HepG2 (cell line): ENCODE data around the gene UNKL. TPM values are rescaled to one million over a fixed set of nuclear protein-coding genes. Genes with fewer than 3 reads are reported as not detected.

Experiments
- ARNTL ChIP-seq: sonication (generic); formaldehyde crosslinking; IDR thresholded peaks from 2 replicates; pipeline ENCODE4 v1.4.0; 2020; ENCODE audit warnings: mild to moderate bottlenecking, missing genetic modification reagents
- CENPX ChIP-seq: sonication (generic); formaldehyde crosslinking; IDR thresholded peaks from 2 replicates; pipeline ENCODE4 v1.9.0; 2021; ENCODE audit warnings: mild to moderate bottlenecking, missing genetic modification reagents, moderate library complexity
- FOXO1 ChIP-seq: sonication (generic); formaldehyde crosslinking; IDR thresholded peaks from 2 replicates; pipeline ENCODE4 v1.4.0; 2020; ENCODE audit warnings: missing genetic modification reagents
- IKZF1 ChIP-seq: fragments of 450-650 bp; IDR thresholded peaks from 2 replicates; pipeline ENCODE4 v1.7.1; 2016
- KLF16 ChIP-seq, 2 experiments: sonication (generic) in 1 of 2; formaldehyde crosslinking in 1 of 2; IDR thresholded peaks; 2 replicates each; pipeline versions ENCODE4 v1.6.1 to v1.8.0; 2016 to 2023; ENCODE audit warnings: missing genetic modification reagents in 2 of 2, missing compliant biosample characterization in 1 of 2
- MAFK ChIP-seq, 2 experiments: IDR thresholded peaks in 1 of 2; conservative IDR thresholded peaks in 1 of 2; 2 replicates each; pipeline ENCODE4 v1.6.1; 2011; ENCODE audit warnings: improper control_type of control experiment in 2 of 2, low read length in 2 of 2
- NFKB2 ChIP-seq: sonication (generic); formaldehyde crosslinking; IDR thresholded peaks from 2 replicates; pipeline ENCODE4 v1.4.0; 2020; ENCODE audit warnings: missing genetic modification reagents, borderline replicate concordance
- PRDM4 ChIP-seq: sonication (generic); formaldehyde crosslinking; IDR thresholded peaks from 2 replicates; pipeline ENCODE4 v1.9.0; 2021; ENCODE audit warnings: missing genetic modification reagents, borderline replicate concordance
- RBAK ChIP-seq: sonication (generic); formaldehyde crosslinking; IDR thresholded peaks from 2 replicates; pipeline ENCODE4 v1.5.1; 2020; ENCODE audit warnings: mild to moderate bottlenecking, missing genetic modification reagents
- RFXANK ChIP-seq: IDR thresholded peaks from 2 replicates; pipeline ENCODE4 v1.6.1; 2016
- SAFB2 ChIP-seq: sonication (generic); formaldehyde crosslinking; IDR thresholded peaks from 2 replicates; pipeline ENCODE4 v1.5.1; 2020; ENCODE audit warnings: missing genetic modification reagents, low read depth, mild to moderate bottlenecking, borderline replicate concordance
- SAP130 ChIP-seq: IDR thresholded peaks from 2 replicates; pipeline ENCODE4 v1.6.1; 2016; ENCODE audit warnings: low read depth
- SP1 ChIP-seq, 2 experiments: fragments of 450-650 bp in 1 of 2; sonication (generic) in 1 of 2; formaldehyde crosslinking in 1 of 2; IDR thresholded peaks; 2 replicates each; pipeline versions ENCODE4 v1.4.0 to v1.6.1; 2016 to 2020; ENCODE audit warnings: missing genetic modification reagents in 1 of 2
- TBX2 ChIP-seq: sonication (generic); formaldehyde crosslinking; IDR thresholded peaks from 2 replicates; pipeline ENCODE4 v1.5.0; 2020; ENCODE audit warnings: missing genetic modification reagents, mild to moderate bottlenecking, borderline replicate concordance
- TEAD3 ChIP-seq: optimal IDR thresholded peaks from 2 replicates; pipeline ENCODE3; 2016; ENCODE audit warnings: borderline replicate concordance
- ZBTB37 ChIP-seq: sonication (generic); formaldehyde crosslinking; IDR thresholded peaks from 2 replicates; pipeline ENCODE4 v1.4.0; 2020; ENCODE audit warnings: mild to moderate bottlenecking, missing genetic modification reagents
- ZBTB39 ChIP-seq: sonication (generic); formaldehyde crosslinking; IDR thresholded peaks from 2 replicates; pipeline ENCODE4 v1.5.0; 2020; ENCODE audit warnings: missing genetic modification reagents
- ZNF335 ChIP-seq: sonication (generic); formaldehyde crosslinking; IDR thresholded peaks from 2 replicates; pipeline ENCODE4 v1.4.0; 2020; ENCODE audit warnings: missing genetic modification reagents
- ZNF512B ChIP-seq: sonication (generic); formaldehyde crosslinking; IDR thresholded peaks from 2 replicates; pipeline ENCODE4 v1.5.1; 2020; ENCODE audit warnings: missing genetic modification reagents, mild to moderate bottlenecking, borderline replicate concordance
- ZNF580 ChIP-seq: IDR thresholded peaks from 2 replicates; pipeline ENCODE4 v1.6.1; 2016; ENCODE audit warnings: low read depth, borderline replicate concordance
- ZNF850 ChIP-seq: sonication (generic); formaldehyde crosslinking; conservative IDR thresholded peaks from 2 replicates; pipeline ENCODE4 v1.9.0; 2021; ENCODE audit warnings: mild to moderate bottlenecking, missing genetic modification reagents
- polyA plus RNA-seq, 8 experiments: library from polyadenylated mRNA; depleted of rRNA in 3 of 8; stranded (reverse) in 7 of 8; unstranded in 1 of 8; fragments of >200 nt; fragmentation: Illumina TruSeq in 4 of 8; extraction: Trizol in 4 of 8; gene quantifications; 2 replicates each; pipeline versions ENCODE4 v1.2.1 to v1.2.3, GENCODE V29; 2011 to 2016; ENCODE audit warnings: low read depth in 4 of 8, missing spikeins in 1 of 8, mixed read lengths in 1 of 8; ENCODE audit not compliant: insufficient read depth in 1 of 8
- total RNA-seq, 5 experiments: library from RNA; depleted of rRNA; stranded (reverse); fragments of >200 nt; fragmentation: Illumina TruSeq; extraction: Trizol; gene quantifications; 2 replicates each; pipeline ENCODE4 v1.2.3, GENCODE V29; 2016; ENCODE audit warnings: low read depth in 1 of 5

The UNKL gene
- total and polyA plus RNA-seq, 2 of the 13 experiments (the other 11 are each of a cell fraction or from before 2014, with no cell fraction given), result 10.4 to 17.6 TPM

- TF ChIP-seq TBX2 (CRISPR knock-in tag) (no peak), SAFB2 (no peak), MAFK (conservative IDR thresholded peaks at IDR 0.05 in 1 of 2, IDR thresholded peaks at IDR 0.05 in 1 of 2; ENCODE audit: low read length in 2 of 2) (no peak), CENPX (CRISPR knock-in tag) (no peak), FOXO1 (CRISPR knock-in tag) (no peak), KLF16 (CRISPR knock-in tag; IDR thresholded peaks at IDR 0.05) (no peak), TEAD3 (no peak), ZBTB39 (CRISPR knock-in tag) (no peak), ARNTL (CRISPR knock-in tag) (no peak), ZNF335 (CRISPR knock-in tag) (peak; percentile 50; the same call in 1 of the 2 replicates), ZNF580 (CRISPR knock-in tag) (no peak), SP1 (IDR thresholded peaks at IDR 0.05) (no peak), SP1 (CRISPR knock-in tag; IDR thresholded peaks at IDR 0.05) (no peak), SAP130 (peak; percentile 51), ZNF850 (no peak), ZNF512B (no peak), ZBTB37 (no peak), PRDM4 (CRISPR knock-in tag) (no peak), RFXANK (CRISPR knock-in tag) (no peak), NFKB2 (CRISPR knock-in tag) (no peak), IKZF1 (no peak), RBAK (CRISPR knock-in tag) (no peak)
These were observed 84.1 kb downstream of the UNKL start (continued) for GRCh38 chr16:1330260-1330914.
